Left cardiac atrium (tissue), 4 donors: ENCODE data around the gene PRKN. TPM values are rescaled to one million over a fixed set of nuclear protein-coding genes. Genes with fewer than 3 reads are reported as not detected.
"Not testable (repeated sequence)": the region's sequence is repeated elsewhere in the genome, so short reads cannot be mapped to it uniquely, and the experiment has no call there.

Experiments
- ATAC-seq, 2 donors: fragments of 200-7000 bp; cut with Tn5 transposase; one replicate each; pipeline ENCODE4 v1.9.1; 2020; ENCODE audit warnings: mild to moderate bottlenecking in 2 of 2, moderate library complexity in 2 of 2
- DNase-seq: peaks from one replicate; pipeline ENCODE4 v3.0.0-alpha.2; 2020
- intact Hi-C, 2 donors: fragments of 100-400 bp; cut with DNase I; formaldehyde crosslinking; loops; one replicate each; pipeline versions ENCODE4 v1.14.1 to v1.15.1; 2022 to 2023
- total RNA-seq, 2 donors: library from RNA; stranded (reverse); fragmentation: NEBNext Ultra II Directional; extraction: Animal tissue kit (Norgen Biotek cat#: 25700); gene quantifications; one replicate each; pipeline ENCODE4 v1.2.1, GENCODE V29; 2021
- donor health status: DM: no; HTN: yes; CAD: no.
- donor health status: DM: no; HTN: yes; CAD: no; lungs with severe emphysema.
- donor health status: DM: yes; HTN: yes; CAD: no.
- donor health status: Dilated cardiomyopathy.

PRKN gene
- total RNA-seq, 2 donors from 2014 or later: 13.8 to 22.2 TPM

GRCh38 chr6:162416831-162417537 is 310.6 kb downstream of the PRKN start:
- no peak for DNase-seq
- intact Hi-C loops: no loop called here
- ATAC-seq: no peak

GRCh38 chr6:162416307-162416706 is 311.3 kb downstream of the PRKN start:
- intact Hi-C loops: no loop called here
- DNase-seq (no peak), ATAC-seq (no peak)

GRCh38 chr6:162409741-162410691 is 317.6 kb downstream of the PRKN start:
- intact Hi-C loops: no loop called here
- ATAC-seq (no peak), DNase-seq (no peak)

GRCh38 chr6:162408826-162409535 is 318.6 kb downstream of the PRKN start:
- intact Hi-C loops: no loop called here
- no peak for ATAC-seq
- DNase-seq: no peak

GRCh38 chr6:162404951-162405350 is 322.6 kb downstream of the PRKN start:
- intact Hi-C loops: no loop called here
- no peak for DNase-seq
- no peak for ATAC-seq

- intact Hi-C loops: no loop called here
- DNase-seq (no peak), ATAC-seq (no peak)
Measured at GRCh38 chr6:162403031-162403430, 324.5 kb downstream of the PRKN start.

GRCh38 chr6:162395181-162395580 is 332.4 kb downstream of the PRKN start:
- intact Hi-C loops: no loop called here
- no peak for ATAC-seq
- no peak for DNase-seq

- ATAC-seq (peak in 1 of 2 donors; percentile 53), DNase-seq (peak; percentile 56)
- intact Hi-C loops: not testable (repeated sequence)
Measured at GRCh38 chr6:162390961-162391811, 336.4 kb downstream of the PRKN start.

- no peak for DNase-seq
- ATAC-seq: peak in 1 of 2 donors; percentile 14
- intact Hi-C loops: no loop called here
Measured at GRCh38 chr6:162389343-162390085, 338.1 kb downstream of the PRKN start.

- intact Hi-C loops: no loop called here
- ATAC-seq (no peak), DNase-seq (no peak)
Measured at GRCh38 chr6:162388383-162388777, 339.2 kb downstream of the PRKN start.

- intact Hi-C loops: no loop called here
- ATAC-seq (peak; percentile 69 to 87), DNase-seq (peak; percentile 42)
Measured at GRCh38 chr6:162387718-162388382, 339.7 kb downstream of the PRKN start.

GRCh38 chr6:162385980-162386379 is 341.6 kb downstream of the PRKN start:
- no peak for ATAC-seq
- no peak for DNase-seq
- intact Hi-C loops: no loop called here

- ATAC-seq: no peak
- no peak for DNase-seq
- intact Hi-C loops: no loop called here
Measured at GRCh38 chr6:162379757-162380409, 347.7 kb downstream of the PRKN start.

- ATAC-seq (peak in 1 of 2 donors; percentile 39), DNase-seq (no peak)
- intact Hi-C loops: no loop called here
Measured at GRCh38 chr6:162377735-162378134, 349.8 kb downstream of the PRKN start.

GRCh38 chr6:162373868-162374267 is 353.7 kb downstream of the PRKN start:
- ATAC-seq: no peak
- DNase-seq: no peak
- intact Hi-C loops: no loop called here

- ATAC-seq: no peak
- DNase-seq: no peak
- intact Hi-C loops: no loop called here
Measured at GRCh38 chr6:162373192-162373591, 354.4 kb downstream of the PRKN start.

GRCh38 chr6:162372106-162372505 is 355.5 kb downstream of the PRKN start:
- no peak for ATAC-seq
- intact Hi-C loops: no loop called here
- DNase-seq: no peak
